Measurements from ENCODE around the gene DENND2A.

The DENND2A gene

GRCh38 chr7:140495514-140496097 lies 145.0 kb downstream of the DENND2A start:
- DNase-seq, result no peak

- DNase-seq, result no peak
These were observed 145.7 kb downstream of the DENND2A start for GRCh38 chr7:140494867-140495266.

GRCh38 chr7:140489026-140489359 lies 151.6 kb downstream of the DENND2A start:
- no peak for DNase-seq

- no peak for DNase-seq
These were observed 154.9 kb downstream of the DENND2A start for GRCh38 chr7:140485500-140486265.

GRCh38 chr7:140484951-140485499 lies 155.6 kb downstream of the DENND2A start:
- DNase-seq, result no peak

- no peak for DNase-seq
These were observed 156.1 kb downstream of the DENND2A start for GRCh38 chr7:140484479-140484878.

- DNase-seq, result no peak
These were observed 160.9 kb downstream of the DENND2A start for GRCh38 chr7:140479739-140480084.

GRCh38 chr7:140479062-140479738 lies 161.4 kb downstream of the DENND2A start, which contains the start of gene MKRN1:
MKRN1 (minus strand) TSS chr7:140479505; CDS start chr7:140479344, 161 bp downstream.
- DNase-seq, result peak; percentile 98

GRCh38 chr7:140478246-140479061 lies 162.2 kb downstream of the DENND2A start:
- DNase-seq, result peak; percentile 21

- no peak for DNase-seq
These were observed 163.8 kb downstream of the DENND2A start for GRCh38 chr7:140476698-140477261.

- DNase-seq, result peak; percentile 67
These were observed 164.8 kb downstream of the DENND2A start for GRCh38 chr7:140475747-140476333.

All from DMS79 treated with DMSO at 0.1 percent for 48 hours (cell line).